Islet of Langerhans (tissue), 1 donor: ENCODE data around the gene ZNF277.
"Not testable (repeated sequence)": the region's sequence is repeated elsewhere in the genome, so short reads cannot be mapped to it uniquely, and the experiment has no call there.

Experiments used
- FAIRE-seq: peaks from one replicate; lab custom pipeline; 2011; peaks lifted over from hg19 to GRCh38; lab: Jason Lieb, UNC

The ZNF277 gene

GRCh38 chr7:112358513-112358912 is 152.0 kb downstream of the ZNF277 start:
- no peak for FAIRE-seq

DNA sequence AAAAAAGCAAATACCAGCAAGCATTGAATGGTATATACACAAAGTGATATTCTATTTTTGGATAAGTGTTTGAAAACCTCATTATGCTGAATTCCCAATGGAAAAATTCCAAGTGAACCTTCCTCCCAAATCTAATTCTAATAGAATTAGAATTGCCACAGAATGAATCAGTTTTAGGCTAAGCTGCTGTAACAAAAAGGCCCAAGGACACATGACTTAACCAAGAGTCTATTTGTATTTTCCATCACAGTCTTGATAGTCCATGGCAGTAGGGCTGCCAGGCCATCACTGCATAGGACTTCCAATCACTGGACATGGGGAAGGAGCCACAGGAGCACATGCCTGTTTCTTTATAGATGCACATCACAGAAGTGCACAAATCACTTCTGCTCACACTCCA is 152.6 kb downstream of the ZNF277 start:
- no peak for FAIRE-seq

DNA sequence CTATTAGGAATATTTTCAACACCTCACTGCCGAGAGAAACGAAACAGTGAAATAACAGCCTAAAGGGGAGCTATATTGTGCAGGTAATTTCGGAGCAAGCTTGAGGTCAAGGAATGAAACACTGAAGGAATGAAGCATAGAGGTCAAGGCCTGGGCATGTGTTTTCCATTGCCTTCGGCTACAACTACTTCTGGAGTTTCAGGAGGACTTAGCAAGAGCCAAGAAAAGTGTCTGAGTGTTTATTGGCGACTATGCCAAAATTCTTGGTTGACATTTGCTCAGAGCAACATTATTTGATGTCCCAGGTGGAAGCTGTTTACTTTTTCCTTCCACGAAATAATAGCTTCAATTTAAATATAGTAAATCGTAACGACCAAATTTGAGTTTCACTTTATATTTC is 154.2 kb downstream of the ZNF277 start:
- FAIRE-seq, result no peak

- FAIRE-seq, result no peak
Measured at GRCh38 chr7:112361154-112361553, 154.7 kb downstream of the ZNF277 start.

- FAIRE-seq, result no peak
Measured at GRCh38 chr7:112362053-112362650, 155.7 kb downstream of the ZNF277 start.

GRCh38 chr7:112362731-112363131 is 156.2 kb downstream of the ZNF277 start:
- FAIRE-seq, result no peak

DNA sequence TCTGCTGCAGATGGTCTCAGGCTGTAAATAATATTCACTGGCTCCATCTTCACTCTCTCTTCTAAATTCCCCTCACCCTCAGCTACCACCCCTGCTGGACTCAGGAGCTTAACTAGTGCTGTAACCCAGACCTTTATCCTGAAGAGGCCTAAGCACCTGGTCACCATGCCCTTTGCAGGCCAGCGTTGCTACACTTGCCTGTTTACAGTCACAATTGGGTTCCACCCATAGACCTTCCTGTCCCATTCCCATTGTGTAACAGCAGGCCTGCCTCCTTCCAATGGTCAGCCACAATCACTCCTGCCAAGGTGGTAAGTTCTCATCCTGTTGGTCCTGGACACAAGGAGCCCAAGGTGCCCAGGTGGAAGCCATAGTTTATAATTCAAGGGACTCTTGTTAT is 157.9 kb downstream of the ZNF277 start:
- FAIRE-seq, result no peak

DNA sequence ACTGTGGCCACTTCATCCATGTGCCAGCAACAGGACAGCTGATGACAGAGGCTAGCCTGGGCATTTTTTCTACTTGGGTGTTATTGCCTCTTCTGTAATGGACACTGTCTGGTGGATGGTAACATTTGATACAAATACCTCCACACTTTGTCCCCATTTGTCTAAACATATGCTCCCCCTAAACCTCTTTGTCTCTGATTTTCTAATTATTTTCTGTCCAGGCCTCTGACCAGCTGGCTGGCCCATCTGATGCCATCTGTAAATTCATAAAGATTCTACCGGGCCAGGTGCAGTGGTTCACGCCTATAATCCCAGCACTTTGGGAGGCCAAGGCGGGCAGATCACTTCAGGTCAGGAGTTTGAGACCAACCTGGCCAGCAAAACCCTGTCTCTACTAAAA is 159.1 kb downstream of the ZNF277 start:
- FAIRE-seq, result no peak

GRCh38 chr7:112366886-112367285 is 160.4 kb downstream of the ZNF277 start:
- no peak for FAIRE-seq

GRCh38 chr7:112370436-112370835 is 163.9 kb downstream of the ZNF277 start:
- FAIRE-seq, result no peak

DNA sequence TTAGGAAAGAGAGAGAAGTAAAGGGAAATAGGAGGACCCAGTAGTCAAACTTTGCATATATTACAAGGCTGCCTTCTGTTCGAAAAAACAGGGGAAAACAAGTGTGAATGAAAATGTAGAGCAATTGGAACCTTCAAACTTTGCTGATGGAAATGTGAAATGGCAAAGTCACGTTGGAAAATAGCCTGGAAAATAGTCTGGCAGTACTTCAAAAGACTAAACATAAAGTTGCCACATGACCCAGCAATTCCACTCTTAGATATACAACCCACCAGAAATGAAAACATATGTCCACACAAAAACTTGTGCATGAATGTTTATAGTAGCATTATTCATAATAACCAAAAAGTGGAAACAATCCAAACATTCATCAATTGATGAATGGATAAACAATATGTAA is 165.2 kb downstream of the ZNF277 start:
- no peak for FAIRE-seq

DNA sequence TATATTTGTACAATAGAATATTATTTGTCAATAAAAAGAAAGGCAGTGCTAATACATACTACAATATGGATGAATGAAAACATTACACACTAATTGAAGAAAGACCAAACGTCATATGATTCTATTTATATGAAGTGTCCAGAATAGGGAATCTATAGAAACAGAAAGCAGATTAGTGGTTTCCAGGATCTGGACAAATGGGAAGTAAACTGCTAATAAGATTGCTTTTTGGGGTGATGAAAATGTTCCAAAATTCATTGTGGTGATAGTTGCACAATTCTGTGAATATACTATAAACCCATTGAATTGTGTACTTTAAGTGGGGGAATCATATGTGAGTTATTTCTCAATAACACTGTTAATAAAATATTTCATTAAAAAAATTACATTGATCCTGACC is 165.6 kb downstream of the ZNF277 start:
- FAIRE-seq, result no peak

DNA sequence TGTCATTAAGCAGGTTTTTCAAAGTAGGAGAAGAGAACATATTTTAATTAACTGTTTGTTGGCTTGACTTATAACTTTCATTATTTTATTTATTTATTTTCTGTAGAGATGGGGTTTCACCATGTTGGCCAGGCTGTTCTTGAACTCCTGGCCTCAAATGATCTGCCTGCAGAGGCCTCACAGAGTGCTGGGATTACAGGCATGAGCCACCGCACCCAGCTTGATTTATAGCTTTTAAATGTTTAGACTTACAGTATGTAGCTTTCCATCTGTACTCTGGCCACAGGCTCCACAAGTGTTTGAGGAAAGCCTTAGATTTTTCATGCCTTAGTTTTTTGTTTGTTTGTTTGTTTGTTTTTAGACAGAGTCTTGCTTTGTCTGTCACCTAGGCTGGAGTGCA is 171.1 kb downstream of the ZNF277 start:
- no peak for FAIRE-seq

DNA sequence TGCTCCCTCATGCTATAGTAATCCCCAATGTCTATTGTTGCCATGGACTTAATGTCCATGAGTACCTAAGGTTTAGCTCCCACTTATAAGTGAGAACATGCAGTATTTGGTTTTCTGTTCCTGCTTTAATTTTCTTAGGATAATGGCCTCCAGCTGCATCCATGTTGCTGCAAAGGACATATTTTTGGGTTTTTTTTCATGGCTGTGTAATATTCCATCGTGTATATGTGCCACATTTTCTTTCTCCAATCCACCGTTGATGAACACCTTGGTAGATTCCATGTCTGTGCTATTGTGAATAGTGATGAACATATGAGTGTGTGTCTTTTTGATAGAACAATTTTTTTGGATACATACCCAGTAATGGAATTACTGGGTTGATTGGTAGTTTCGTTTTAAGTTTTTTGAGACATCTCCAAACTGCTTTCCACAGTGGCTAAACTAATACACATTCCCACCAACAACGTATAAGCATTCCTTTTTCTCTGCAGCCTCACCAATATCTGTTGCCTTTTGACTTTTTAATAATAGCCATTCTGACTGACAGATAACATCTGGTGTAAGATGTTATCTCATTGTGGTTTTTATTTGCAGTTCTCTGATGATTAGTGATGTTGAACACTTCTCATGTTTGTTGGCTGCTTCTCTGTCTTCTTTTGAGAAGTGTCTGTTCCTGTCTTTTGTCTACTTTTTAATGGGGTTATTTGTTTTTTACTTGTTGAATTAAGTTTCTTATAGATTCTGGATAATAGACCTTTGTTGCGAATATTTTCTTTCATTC is 175.0 kb downstream of the ZNF277 start:
- FAIRE-seq, result no peak

- no peak for FAIRE-seq
Measured at GRCh38 chr7:112383671-112384417, 177.3 kb downstream of the ZNF277 start.

DNA sequence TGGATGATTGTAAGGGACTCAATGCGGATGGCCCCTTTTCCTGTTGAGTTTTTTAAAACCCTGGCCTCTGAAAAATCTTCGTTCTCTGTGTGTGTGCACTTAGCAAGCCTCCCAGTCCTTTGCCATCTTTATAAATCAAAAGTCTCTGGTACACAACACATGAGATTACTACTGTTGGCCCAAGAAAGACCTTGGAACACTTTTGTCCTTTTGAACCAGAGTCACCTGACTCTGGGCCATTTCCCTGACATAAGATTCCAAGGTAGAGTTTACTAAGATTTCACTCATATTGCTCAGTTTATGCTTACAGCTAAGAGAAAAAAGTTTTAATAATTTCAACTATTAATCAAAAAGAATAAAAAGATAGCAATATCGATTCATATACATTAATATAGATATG is 179.0 kb downstream of the ZNF277 start:
- no peak for FAIRE-seq

DNA sequence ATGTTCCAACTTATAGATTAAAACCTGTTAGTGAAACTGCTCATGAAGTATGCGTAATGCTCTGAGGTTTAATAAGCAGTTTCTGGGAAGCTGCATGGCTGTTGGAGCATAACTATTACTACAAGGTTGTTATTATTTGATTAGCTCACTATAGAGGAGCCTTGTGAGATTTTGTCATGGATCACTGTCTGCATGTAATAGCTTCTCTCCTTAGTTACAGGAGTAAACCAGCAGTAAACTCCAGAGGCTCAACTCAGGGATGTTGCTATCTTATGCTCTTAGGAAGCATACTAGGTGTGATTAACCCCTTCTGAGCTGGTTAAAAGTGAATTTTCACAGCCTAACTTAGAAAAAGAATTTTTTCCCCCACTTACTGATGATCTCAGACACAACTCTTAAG is 180.1 kb downstream of the ZNF277 start:
- no peak for FAIRE-seq

- no peak for FAIRE-seq
Measured at GRCh38 chr7:112390167-112390566, 183.7 kb downstream of the ZNF277 start.

GRCh38 chr7:112391079-112391821 is 184.8 kb downstream of the ZNF277 start:
- not testable (repeated sequence) for FAIRE-seq

- not testable (repeated sequence) for FAIRE-seq
Measured at GRCh38 chr7:112391841-112392286, 185.4 kb downstream of the ZNF277 start.
